Lower leg skin (tissue), 4 donors: Measurements from ENCODE around the gene DPP6. TPM values are rescaled to one million over a fixed set of nuclear protein-coding genes. Genes with fewer than 3 reads are reported as not detected.

Experiments
- DNase-seq, 2 donors: peaks; one replicate each; pipeline ENCODE4 v3.0.0-alpha.2; 2019; ENCODE audit warnings: low spot score in 2 of 2
- H3K4me3 ChIP-seq: fragments of 200-600 bp; sonication (generic); 2 replicates; pipeline ENCODE4 v1.5.1; 2017; ENCODE audit warnings: mild to moderate bottlenecking, low read depth; ENCODE audit not compliant: poor library complexity, severe bottlenecking
- POLR2A ChIP-seq, 2 donors: fragments of 450-650 bp; IDR thresholded peaks; one replicate each; pipeline ENCODE4 v1.6.1; 2016 to 2017; ENCODE audit warnings: antibody characterized with exemption in 2 of 2, mild to moderate bottlenecking in 1 of 2, moderate library complexity in 1 of 2
- WGBS, 2 donors: methylation state at CpG; one replicate each; pipeline ENCODE4 v1.1.5; 2018; 5-methylcytosine and 5-hydroxymethylcytosine counted together
- intact Hi-C: fragments of 100-400 bp; cut with DNase I; formaldehyde crosslinking; loops from one replicate; pipeline ENCODE4 v1.15.0; 2023; ENCODE audit warnings: low total_unique reads
- total RNA-seq, 4 donors: library from RNA; depleted of rRNA; stranded (reverse); fragments of >200 nt; gene quantifications; one replicate each; pipeline ENCODE4 v1.1.0, GENCODE V29; 2016
- TF ChIP-seq, protein P1 (sequence below), 3 donors: fragments of 450-650 bp; IDR thresholded peaks; one replicate each; pipeline ENCODE4 v1.5.1; 2016; ENCODE audit warnings: antibody characterized with exemption in 3 of 3, mild to moderate bottlenecking in 3 of 3, moderate library complexity in 2 of 3

DPP6 gene
- total RNA-seq, 4 donors from 2014 or later = 1.0 to 4.5 (median 2.9) TPM

GRCh38 chr7:154911862-154912455 is 859.8 kb downstream of the DPP6 start:
- intact Hi-C loops = no loop called here
- peak in 1 of 2 donors; percentile 59 for DNase-seq
- TF ChIP-seq, protein P1, sequence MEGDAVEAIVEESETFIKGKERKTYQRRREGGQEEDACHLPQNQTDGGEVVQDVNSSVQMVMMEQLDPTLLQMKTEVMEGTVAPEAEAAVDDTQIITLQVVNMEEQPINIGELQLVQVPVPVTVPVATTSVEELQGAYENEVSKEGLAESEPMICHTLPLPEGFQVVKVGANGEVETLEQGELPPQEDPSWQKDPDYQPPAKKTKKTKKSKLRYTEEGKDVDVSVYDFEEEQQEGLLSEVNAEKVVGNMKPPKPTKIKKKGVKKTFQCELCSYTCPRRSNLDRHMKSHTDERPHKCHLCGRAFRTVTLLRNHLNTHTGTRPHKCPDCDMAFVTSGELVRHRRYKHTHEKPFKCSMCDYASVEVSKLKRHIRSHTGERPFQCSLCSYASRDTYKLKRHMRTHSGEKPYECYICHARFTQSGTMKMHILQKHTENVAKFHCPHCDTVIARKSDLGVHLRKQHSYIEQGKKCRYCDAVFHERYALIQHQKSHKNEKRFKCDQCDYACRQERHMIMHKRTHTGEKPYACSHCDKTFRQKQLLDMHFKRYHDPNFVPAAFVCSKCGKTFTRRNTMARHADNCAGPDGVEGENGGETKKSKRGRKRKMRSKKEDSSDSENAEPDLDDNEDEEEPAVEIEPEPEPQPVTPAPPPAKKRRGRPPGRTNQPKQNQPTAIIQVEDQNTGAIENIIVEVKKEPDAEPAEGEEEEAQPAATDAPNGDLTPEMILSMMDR (IDR thresholded peaks at IDR 0.05) = no peak
- TF ChIP-seq POLR2A (IDR thresholded peaks at IDR 0.05) = no peak
- 85 to 90% methylated on average over 6 of the region's 6 CpGs for WGBS, 2 donors
- no peak overlapping the region for H3K4me3 ChIP-seq

- intact Hi-C loops = no loop called here
- peak in 1 of 2 donors; percentile 81 for DNase-seq
- 56 to 64% methylated on average over 22 of the region's 22 CpGs for WGBS, 2 donors
- H3K4me3 ChIP-seq = no peak overlapping the region
- TF ChIP-seq, protein P1 (IDR thresholded peaks at IDR 0.05) = no peak
- no peak for TF ChIP-seq POLR2A (IDR thresholded peaks at IDR 0.05)
These were observed 860.9 kb downstream of the DPP6 start for GRCh38 chr7:154912871-154913637.

DNA sequence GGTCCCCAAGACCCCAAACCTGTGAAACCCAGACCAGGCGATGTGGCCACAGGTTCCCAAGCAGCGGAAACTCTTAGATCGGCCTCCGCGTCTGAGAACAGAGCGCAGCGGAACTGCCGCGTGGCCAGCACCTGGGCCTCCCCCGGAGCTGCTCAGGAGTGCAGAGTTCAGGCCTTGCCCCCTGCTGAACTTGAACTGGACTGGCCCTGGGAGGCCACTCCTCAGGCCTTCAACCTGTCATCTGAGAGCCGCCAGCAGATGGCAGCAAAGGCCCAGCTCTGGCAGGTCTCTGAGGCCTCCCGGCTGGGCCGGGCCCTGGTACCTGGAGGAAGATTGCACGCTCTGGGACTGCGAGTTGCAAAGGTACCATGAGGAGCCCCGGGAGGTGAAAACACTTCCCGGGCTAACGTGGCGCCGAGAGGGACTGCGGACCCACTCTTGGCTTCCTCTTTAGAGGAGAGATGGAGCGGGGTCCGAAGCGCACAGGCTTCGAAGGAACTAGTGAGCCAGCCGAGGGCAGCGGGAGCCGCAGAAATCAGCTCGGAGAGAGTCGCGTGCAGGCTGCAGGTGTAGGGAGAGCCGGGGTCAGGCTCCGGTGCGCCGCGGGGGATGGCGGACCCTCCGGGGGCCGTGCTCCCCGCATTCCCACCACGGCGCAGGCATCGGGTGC is 861.6 kb downstream of the DPP6 start:
- 7 to 11% methylated on average over 17 to 34 of the region's 43 CpGs for WGBS, 2 donors
- no peak overlapping the region for H3K4me3 ChIP-seq
- DNase-seq = peak; percentile 77 to 97
- intact Hi-C loops = no loop called here
- TF ChIP-seq POLR2A (IDR thresholded peaks at IDR 0.05) = no peak
- TF ChIP-seq, protein P1 (IDR thresholded peaks at IDR 0.05) = no peak

GRCh38 chr7:154914308-154914995 is 862.3 kb downstream of the DPP6 start:
- peak in 1 of 2 donors; percentile 80 for DNase-seq
- no peak for TF ChIP-seq POLR2A (IDR thresholded peaks at IDR 0.05)
- TF ChIP-seq, protein P1 (IDR thresholded peaks at IDR 0.05) = no peak
- intact Hi-C loops = no loop called here
- no peak overlapping the region for H3K4me3 ChIP-seq
- 49 to 53% methylated on average over 26 to 33 of the region's 36 CpGs for whole genome bisulfite sequencing, 2 donors

GRCh38 chr7:154914996-154915380 is 862.8 kb downstream of the DPP6 start:
- 75 to 78% methylated on average over 14 to 18 of the region's 18 CpGs for WGBS, 2 donors
- H3K4me3 ChIP-seq = no peak overlapping the region
- TF ChIP-seq POLR2A (IDR thresholded peaks at IDR 0.05) = no peak
- TF ChIP-seq, protein P1 (IDR thresholded peaks at IDR 0.05) = no peak
- intact Hi-C loops = no loop called here
- no peak for DNase-seq
